ENCODE results near the gene CASP12. TPM values are rescaled to one million over a fixed set of nuclear protein-coding genes. Genes with fewer than 3 reads are reported as not detected.

Gene CASP12
- total and polyA plus RNA-seq, 8 donors, result 0.16 to 0.66 (median 0.23) TPM; not detected in 3

GRCh38 chr11:104892723-104893511, 5.3 kb downstream of the CASP12 start:
- Histone ChIP-seq H3K27ac (no peak overlapping the region), H3K9me3 (no peaks in the 10 kb centered on the region), H3K4me3 (no peak overlapping the region), H3K27me3 (no peaks in the 10 kb centered on the region), H3K4me1 (no peaks in the 10 kb centered on the region), H3K36me3 (no peaks in the 10 kb centered on the region)
- no peak for TF ChIP-seq CTCF (IDR thresholded peaks at IDR 0.05)
- WGBS, 2 donors, result 55 to 58% methylated on average over 3 of the region's 3 CpGs
- DNase-seq (no peak), FAIRE-seq (no peak), ATAC-seq (no peak)
- intact Hi-C loops (cut with DNase I), result no loop called here

GRCh38 chr11:104891135-104891534, 7.1 kb downstream of the CASP12 start:
- H3K36me3 ChIP-seq, result no peaks in the 10 kb centered on the region
- WGBS, 2 donors, result 75 to 82% methylated on average over 4 of the region's 4 CpGs
- H3K27me3 ChIP-seq, result no peaks in the 10 kb centered on the region
- no peak for ATAC-seq
- H3K4me1 ChIP-seq, result no peaks in the 10 kb centered on the region
- H3K27ac ChIP-seq, result no peak overlapping the region
- FAIRE-seq, result no peak
- no peak overlapping the region for H3K4me3 ChIP-seq
- no peak for TF ChIP-seq CTCF (IDR thresholded peaks at IDR 0.05)
- intact Hi-C loops (cut with DNase I), result no loop called here
- no peaks in the 10 kb centered on the region for H3K9me3 ChIP-seq
- DNase-seq, result no peak

DNA sequence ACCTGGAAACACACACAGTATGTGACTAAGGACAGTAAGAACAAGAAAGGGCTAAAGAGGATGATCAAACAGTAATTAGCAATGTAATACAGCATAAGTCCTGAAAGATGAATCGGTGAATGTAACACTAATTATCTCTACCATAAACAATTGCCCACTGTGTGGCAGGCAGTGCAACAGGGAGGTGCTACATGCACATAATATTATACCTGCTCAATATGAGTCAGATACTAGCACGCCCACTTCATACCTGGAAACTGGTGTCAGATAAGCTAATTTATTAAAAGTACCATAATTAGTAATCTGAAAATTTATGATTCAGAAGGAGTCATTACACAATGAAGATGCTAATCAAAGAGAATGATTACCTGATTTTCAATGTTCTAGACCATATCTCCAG, 14.9 kb downstream of the CASP12 start:
- H3K36me3 ChIP-seq, result no peaks in the 10 kb centered on the region
- ATAC-seq (no peak), FAIRE-seq (no peak), DNase-seq (no peak)
- intact Hi-C loops (cut with DNase I), result no loop called here
- WGBS, 2 donors, result 91 to 95% methylated on average over 2 of the region's 2 CpGs
- no peak for TF ChIP-seq CTCF (IDR thresholded peaks at IDR 0.05)
- no peak overlapping the region for H3K4me3 ChIP-seq
- no peaks in the 10 kb centered on the region for H3K9me3 ChIP-seq
- H3K27ac ChIP-seq, result no peak overlapping the region
- H3K4me1 ChIP-seq, result no peaks in the 10 kb centered on the region
- no peaks in the 10 kb centered on the region for H3K27me3 ChIP-seq

DNA sequence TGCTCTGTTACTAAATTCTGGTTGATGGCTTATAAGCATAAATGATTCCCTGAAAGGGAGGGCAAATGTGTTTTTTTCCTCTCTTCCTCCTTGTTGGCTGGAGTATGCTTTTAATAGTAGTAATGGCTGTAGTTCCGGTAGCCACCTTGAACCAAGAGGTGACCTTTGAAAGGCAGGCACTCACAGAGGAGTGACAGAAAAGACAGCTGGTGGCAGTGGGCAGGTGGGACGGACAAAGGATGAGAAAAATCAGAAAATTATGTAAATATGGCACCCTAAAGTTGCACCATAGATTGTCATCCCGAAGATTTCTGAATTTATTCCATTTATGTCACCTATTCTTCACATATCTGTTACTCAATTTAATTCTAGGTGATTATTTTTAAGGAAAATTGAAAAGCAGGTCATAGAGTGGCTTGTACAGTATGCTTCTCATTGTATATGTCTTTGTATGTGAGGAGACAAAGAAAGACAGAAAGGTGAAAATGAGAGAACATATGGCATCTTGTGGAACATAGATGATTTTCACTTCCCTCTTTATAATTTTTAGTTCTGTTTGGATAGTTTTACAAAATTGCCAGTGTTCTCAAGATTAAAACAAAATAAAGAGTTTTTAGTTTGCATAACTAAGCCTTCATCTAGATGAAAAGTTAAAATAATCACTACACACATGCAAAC, 17.0 kb downstream of the CASP12 start:
- Histone ChIP-seq H3K27me3 (no peaks in the 10 kb centered on the region), H3K4me1 (no peaks in the 10 kb centered on the region), H3K27ac (no peak overlapping the region), H3K4me3 (no peak overlapping the region), H3K36me3 (no peaks in the 10 kb centered on the region), H3K9me3 (no peaks in the 10 kb centered on the region)
- intact Hi-C loops (cut with DNase I), result no loop called here
- no peak for DNase-seq
- FAIRE-seq, result no peak
- no peak for ATAC-seq
- TF ChIP-seq CTCF (IDR thresholded peaks at IDR 0.05), result no peak
- 60 to 79% methylated on average over 3 of the region's 3 CpGs for WGBS, 2 donors
